K562 (cell line): ENCODE measurements around the gene ZNHIT2. TPM values are rescaled to one million over a fixed set of nuclear protein-coding genes. Genes with fewer than 3 reads are reported as not detected.

Source experiments
- ARID1B ChIP-seq: fragments of 450-650 bp; IDR thresholded peaks from 2 replicates; pipeline ENCODE4 v1.6.1; 2016; ENCODE audit warnings: antibody characterized with exemption, mild to moderate bottlenecking, inconsistent platforms
- BCL6 ChIP-seq: fragments of 250-450 bp; sonication (Bioruptor Pico); IDR thresholded peaks from 2 replicates; pipeline ENCODE4 v1.4.0; 2020
- CBX3 ChIP-seq, 2 experiments: IDR thresholded peaks; 1 replicate in 1 of 2; 2 replicates in 1 of 2; pipeline ENCODE4 v1.6.1; 2012; ENCODE audit warnings: inconsistent platforms in 2 of 2, low read length in 2 of 2, borderline replicate concordance in 1 of 2, control low read depth in 1 of 2
- CHD2 ChIP-seq: IDR thresholded peaks from 2 replicates; pipeline ENCODE4 v1.6.1; 2011; ENCODE audit warnings: low read depth, low read length
- CHD7 ChIP-seq: fragments of 200-600 bp; sonication (generic); IDR thresholded peaks from one replicate; pipeline ENCODE4 v1.6.1; 2012; ENCODE audit warnings: mild to moderate bottlenecking, low read depth, low read length, inconsistent platforms
- FIP1L1 ChIP-seq: fragments of 200-400 bp; formaldehyde crosslinking; IDR thresholded peaks from 2 replicates; pipeline ENCODE4 v1.6.1; 2018; ENCODE audit warnings: mild to moderate bottlenecking, low read depth, low read length; ENCODE audit not compliant: poor library complexity, severe bottlenecking
- FOS ChIP-seq: IDR thresholded peaks from 3 replicates; pipeline ENCODE4 v1.6.1; 2011; ENCODE audit not compliant: insufficient read length; ENCODE audit errors: extremely low read depth
- GATAD2A ChIP-seq: fragments of 450-650 bp; IDR thresholded peaks from 2 replicates; pipeline ENCODE4 v1.6.1; 2017
- HNRNPLL ChIP-seq: fragments of 200-400 bp; formaldehyde crosslinking; IDR thresholded peaks from 2 replicates; pipeline ENCODE4 v1.6.1; 2017; ENCODE audit warnings: low read length, low read depth, mild to moderate bottlenecking; ENCODE audit not compliant: poor library complexity, severe bottlenecking
- MCM3 ChIP-seq: fragments of 450-650 bp; IDR thresholded peaks from 2 replicates; pipeline ENCODE4 v1.6.1; 2016
- MEIS2 ChIP-seq: fragments of 450-650 bp; IDR thresholded peaks from 2 replicates; pipeline ENCODE4 v1.6.1; 2014; ENCODE audit warnings: mild to moderate bottlenecking; ENCODE audit not compliant: partially characterized antibody
- MYBL2 ChIP-seq, 2 experiments: fragments of 450-650 bp in 1 of 2; sonication (generic) in 1 of 2; formaldehyde crosslinking in 1 of 2; IDR thresholded peaks; 2 replicates each; pipeline versions ENCODE4 v1.6.1 to v1.8.1; 2017 to 2022; ENCODE audit warnings: borderline replicate concordance in 1 of 2, inconsistent platforms in 1 of 2, low read depth in 1 of 2, mild to moderate bottlenecking in 1 of 2, missing genetic modification reagents in 1 of 2, moderate library complexity in 1 of 2
- RBBP5 ChIP-seq: fragments of 200-600 bp; sonication (generic); IDR thresholded peaks from 2 replicates; pipeline ENCODE4 v1.6.1; 2012; ENCODE audit warnings: borderline replicate concordance, mild to moderate bottlenecking, low read length, control low read depth, inconsistent platforms; ENCODE audit not compliant: insufficient read depth, poor library complexity, severe bottlenecking
- TCF7L2 ChIP-seq: fragments of 150-350 bp; IDR thresholded peaks from 2 replicates; pipeline ENCODE4 v1.6.1; 2016; ENCODE audit warnings: low read depth, mild to moderate bottlenecking, low read length, moderate library complexity
- TRIM24 ChIP-seq, 2 experiments: fragments of 450-650 bp; IDR thresholded peaks; 2 replicates each; pipeline ENCODE4 v1.6.1; 2016
- ZBTB17 ChIP-seq: fragments of 450-650 bp; formaldehyde crosslinking; IDR thresholded peaks from 2 replicates; pipeline ENCODE4 v1.4.0; 2020; ENCODE audit warnings: mild to moderate bottlenecking
- ZNF146 ChIP-seq: IDR thresholded peaks from one replicate; pipeline ENCODE4 v1.6.1; 2018; ENCODE audit warnings: missing compliant biosample characterization; ENCODE audit not compliant: unreplicated experiment
- polyA plus RNA-seq, 8 experiments: library from polyadenylated mRNA; depleted of rRNA in 4 of 8; stranded (reverse) in 5 of 8; unstranded in 3 of 8; fragments of >200 nt; fragmentation: Nextera tagmentation in 2 of 8; fragmentation: Illumina TruSeq in 1 of 8; extraction: Ambion mirVana in 2 of 8; extraction: Trizol in 1 of 8; gene quantifications; 2 replicates each; pipeline versions ENCODE4 v1.2.1 to v1.2.3, GENCODE V29; 2011 to 2014; ENCODE audit warnings: inconsistent platforms in 1 of 8, missing spikeins in 1 of 8
- total RNA-seq, 7 experiments: library from RNA; depleted of rRNA in 6 of 7; stranded (reverse); fragments of >200 nt in 6 of 7; fragmentation: Illumina TruSeq in 2 of 7; extraction: Trizol in 2 of 7; gene quantifications; 2 replicates each; pipeline versions ENCODE4 v1.2.1 to v1.2.3, GENCODE V29; 2011 to 2021; ENCODE audit warnings: low replicate concordance in 1 of 7

ZNHIT2 gene
- total and polyA plus RNA-seq, 9 of the 15 experiments (the other 6 are each of a cell fraction or from before 2014, with no cell fraction given): 0.08 to 39.0 (median 2.5) TPM

GRCh38 chr11:65083834-65084597, 33.5 kb downstream of the ZNHIT2 start, which contains the start of the genes CDCA5 and ZFPL1 (continued):
- TF ChIP-seq ZBTB17 (CRISPR knock-in tag) (peak; percentile 77), HNRNPLL (peak; percentile 14), ARID1B (0 out of 2 replicates have a peak, but pooled peaks have one; percentile 13), MYBL2 (IDR thresholded peaks at IDR 0.05; ENCODE audit: low read depth) (peak; percentile 91), MYBL2 (CRISPR knock-in tag; IDR thresholded peaks at IDR 0.05; ENCODE audit: borderline replicate concordance) (no peak), MEIS2 (peak; percentile 43), ZNF146 (no peak), GATAD2A (no peak), MCM3 (no peak), BCL6 (CRISPR knock-in tag) (no peak), FIP1L1 (peak; percentile 90), CHD7 (no peak), FOS (no peak), TCF7L2 (no peak), TRIM24 (IDR thresholded peaks at IDR 0.05) (0 out of 4 replicates have a peak, but pooled peaks of 1 of the 2 experiments have one; percentile 43), CHD2 (peak; percentile 52), RBBP5 (peak; percentile 84), CBX3 (IDR thresholded peaks at IDR 0.05; ENCODE audit: borderline replicate concordance in 1 of 2, low read length in 2 of 2) (no peak; a peak in 1 of 3 replicates)
